Neuronal stem cell (in vitro differentiated cells): ENCODE data around the gene PDGFRA.

ENCODE experiments used
- DNase-seq: peaks from one replicate; pipeline ENCODE4 v3.0.0-alpha.2; 2013; ENCODE audit warnings: low spot score
- H2AFZ ChIP-seq: one replicate; pipeline ENCODE4 v1.6.1; 2013; ENCODE audit warnings: mild to moderate bottlenecking, low read length, inconsistent platforms
- H2AK5ac ChIP-seq: 2 replicates; pipeline ENCODE4 v1.6.1; 2013; ENCODE audit warnings: low read depth, mild to moderate bottlenecking, inconsistent platforms, low read length, moderate library complexity, mixed read lengths
- H2BK120ac ChIP-seq: 2 replicates; pipeline ENCODE4 v1.6.1; 2013; ENCODE audit warnings: low read depth, mild to moderate bottlenecking, inconsistent platforms, low read length, moderate library complexity, mixed read lengths
- H2BK12ac ChIP-seq: one replicate; pipeline ENCODE4 v1.6.1; 2013; ENCODE audit warnings: low read length, inconsistent platforms
- H2BK15ac ChIP-seq: 2 replicates; pipeline ENCODE4 v1.6.1; 2013; ENCODE audit warnings: mild to moderate bottlenecking, low read length, inconsistent platforms, mixed read lengths
- H2BK5ac ChIP-seq: one replicate; pipeline ENCODE4 v1.6.1; 2013; ENCODE audit warnings: inconsistent platforms, mild to moderate bottlenecking, low read length, moderate library complexity
- H3K14ac ChIP-seq: one replicate; pipeline ENCODE4 v1.6.1; 2013; ENCODE audit warnings: low read length, inconsistent platforms
- H3K18ac ChIP-seq: 2 replicates; pipeline ENCODE4 v1.6.1; 2013; ENCODE audit warnings: low read length, inconsistent platforms
- H3K23ac ChIP-seq: 2 replicates; pipeline ENCODE4 v1.6.1; 2013; ENCODE audit warnings: low read depth, mild to moderate bottlenecking, mixed read lengths, low read length, inconsistent platforms; ENCODE audit not compliant: poor library complexity
- H3K27ac ChIP-seq: replicated peaks from 3 replicates; pipeline ENCODE4 v1.5.1; 2013; ENCODE audit warnings: low read length, inconsistent platforms
- H3K27me3 ChIP-seq, 3 experiments: 2 replicates each; pipeline ENCODE4 v1.6.1; 2013; ENCODE audit warnings: low read length in 3 of 3, mild to moderate bottlenecking in 2 of 3, inconsistent platforms in 1 of 3, low read depth in 1 of 3, mixed read lengths in 1 of 3, moderate library complexity in 1 of 3; ENCODE audit not compliant: control insufficient read depth in 3 of 3, insufficient read depth in 3 of 3
- H3K36me3 ChIP-seq, 2 donors: replicated peaks in 1 of 2; 2 replicates each; pipeline ENCODE4 v1.6.1; 2013; ENCODE audit warnings: low read length in 2 of 2; ENCODE audit not compliant: control insufficient read depth in 2 of 2, insufficient read depth in 2 of 2
- H3K4ac ChIP-seq: 2 replicates; pipeline ENCODE4 v1.6.1; 2013; ENCODE audit warnings: inconsistent platforms, mild to moderate bottlenecking, low read length, moderate library complexity
- H3K4me1 ChIP-seq, 2 donors: 1 replicate in 1 of 2; 2 replicates in 1 of 2; pipeline ENCODE4 v1.6.1; 2013; ENCODE audit warnings: low read length in 2 of 2, low read depth in 1 of 2; ENCODE audit not compliant: control insufficient read depth in 2 of 2, insufficient read depth in 1 of 2
- H3K4me2 ChIP-seq: one replicate; pipeline ENCODE4 v1.6.1; 2013; ENCODE audit warnings: mild to moderate bottlenecking, low read length, inconsistent platforms; ENCODE audit not compliant: insufficient read depth, poor library complexity, severe bottlenecking
- H3K4me3 ChIP-seq, 2 donors: 2 replicates each; pipeline ENCODE4 v1.5.1; 2013; ENCODE audit warnings: low read length in 2 of 2, mild to moderate bottlenecking in 2 of 2, inconsistent platforms in 1 of 2, moderate library complexity in 1 of 2
- H3K79me1 ChIP-seq: one replicate; pipeline ENCODE4 v1.6.1; 2013; ENCODE audit warnings: low read depth, mild to moderate bottlenecking, inconsistent platforms, low read length, moderate library complexity
- H3K9ac ChIP-seq: one replicate; pipeline ENCODE4 v1.6.1; 2013; ENCODE audit warnings: mild to moderate bottlenecking, low read depth, low read length, inconsistent platforms; ENCODE audit not compliant: poor library complexity
- H3K9me3 ChIP-seq, 2 donors: replicated peaks in 1 of 2; 2 replicates each; pipeline versions ENCODE3 to v1.6.1; 2013; ENCODE audit warnings: low read length in 2 of 2, mild to moderate bottlenecking in 2 of 2, inconsistent platforms in 1 of 2, low read depth in 1 of 2, mixed read lengths in 1 of 2, moderate library complexity in 1 of 2; ENCODE audit not compliant: control insufficient read depth in 2 of 2, insufficient read depth in 1 of 2
- H4K8ac ChIP-seq: one replicate; pipeline ENCODE4 v1.6.1; 2013; ENCODE audit warnings: low read depth, mild to moderate bottlenecking, inconsistent platforms, low read length, moderate library complexity
- H4K91ac ChIP-seq: one replicate; pipeline ENCODE4 v1.6.1; 2013; ENCODE audit warnings: low read length, low read depth, mild to moderate bottlenecking, inconsistent platforms; ENCODE audit not compliant: poor library complexity
- WGBS, 2 donors: extraction: QIAGEN DNeasy Blood & Tissue Kit; methylation state at CpG; one replicate each; pipeline ENCODE4 v1.1.7; 2013; ENCODE audit warnings: missing lambda C conversion rate in 2 of 2, mixed read lengths in 1 of 2; ENCODE audit not compliant: insufficient read length in 2 of 2, insufficient replicate concordance in 1 of 2; ENCODE audit errors: extremely low coverage in 2 of 2; 5-methylcytosine and 5-hydroxymethylcytosine counted together

The PDGFRA gene

GRCh38 chr4:54281054-54281766 is 52.1 kb downstream of the PDGFRA start:
- Histone ChIP-seq H3K27ac (no peak overlapping the region), H3K18ac (no peak overlapping the region), H4K8ac (no peak overlapping the region), H3K79me1 (no peaks in the 10 kb centered on the region), H2BK12ac (no peak overlapping the region), H3K14ac (no peak overlapping the region), H3K27me3 (peaks cover 0 to 18% (median 0%) of the 10 kb centered on the region in 3 experiments), H2BK5ac (no peak overlapping the region), H4K91ac (no peak overlapping the region), H3K4me1 (peaks cover 2 to 4% of the 10 kb centered on the region in 2 donors), H3K23ac (no peak overlapping the region), H3K4me3 (no peak overlapping the region), H2BK120ac (no peak overlapping the region), H3K4me2 (no peak overlapping the region), H3K9ac (no peak overlapping the region), H2AFZ (no peak overlapping the region), H3K36me3 (no peaks in the 10 kb centered on the region), H3K9me3 (peaks cover 0 to 4% of the 10 kb centered on the region in 2 donors), H2AK5ac (no peak overlapping the region), H3K4ac (no peak overlapping the region), H2BK15ac (no peak overlapping the region)
- no CpG with 5 or more reads among the region's 6 CpGs for WGBS, 2 donors
- no peak for DNase-seq

GRCh38 chr4:54282837-54283236 is 53.7 kb downstream of the PDGFRA start:
- Histone ChIP-seq H4K8ac (no peak overlapping the region), H3K4me2 (no peak overlapping the region), H3K14ac (no peak overlapping the region), H3K23ac (no peak overlapping the region), H2BK15ac (no peak overlapping the region), H2BK12ac (no peak overlapping the region), H3K36me3 (no peaks in the 10 kb centered on the region), H2AK5ac (no peak overlapping the region), H2BK120ac (no peak overlapping the region), H3K4ac (no peak overlapping the region), H2BK5ac (no peak overlapping the region), H3K4me1 (peaks cover 0 to under 1% of the 10 kb centered on the region in 2 donors), H3K18ac (no peak overlapping the region), H3K79me1 (no peaks in the 10 kb centered on the region), H3K9me3 (peaks cover 0 to 4% of the 10 kb centered on the region in 2 donors), H3K27me3 (peaks cover 0 to 1% (median 0%) of the 10 kb centered on the region in 3 experiments), H3K4me3 (no peak overlapping the region), H4K91ac (no peak overlapping the region), H3K27ac (no peak overlapping the region), H3K9ac (no peak overlapping the region), H2AFZ (no peak overlapping the region)
- no peak for DNase-seq
- no CpG with 5 or more reads among the region's 4 CpGs for WGBS, 2 donors

GRCh38 chr4:54289316-54289715 is 60.2 kb downstream of the PDGFRA start:
- H2AFZ ChIP-seq: no peak overlapping the region
- no peak overlapping the region for H3K23ac ChIP-seq
- H3K27me3 ChIP-seq: no peaks in the 10 kb centered on the region
- no peak overlapping the region for H4K8ac ChIP-seq
- no peak overlapping the region for H3K4me2 ChIP-seq
- peaks cover 2% of the 10 kb centered on the region for H3K79me1 ChIP-seq
- no peak overlapping the region for H2BK12ac ChIP-seq
- H3K9ac ChIP-seq: no peak overlapping the region
- H3K27ac ChIP-seq: no peak overlapping the region
- peaks cover 0 to 1% of the 10 kb centered on the region in 2 donors for H3K36me3 ChIP-seq
- no peak overlapping the region for H2AK5ac ChIP-seq
- H3K9me3 ChIP-seq: peaks cover 0 to 3% of the 10 kb centered on the region in 2 donors
- no peak overlapping the region for H3K4me3 ChIP-seq
- no peak overlapping the region for H3K14ac ChIP-seq
- H2BK15ac ChIP-seq: no peak overlapping the region
- H3K4ac ChIP-seq: no peak overlapping the region
- no peak overlapping the region for H2BK120ac ChIP-seq
- H3K18ac ChIP-seq: no peak overlapping the region
- no CpG with 5 or more reads among the region's 2 CpGs for WGBS, 2 donors
- H4K91ac ChIP-seq: no peak overlapping the region
- DNase-seq: no peak
- H3K4me1 ChIP-seq: no peaks in the 10 kb centered on the region
- H2BK5ac ChIP-seq: no peak overlapping the region

- H4K91ac ChIP-seq: no peak overlapping the region
- no peak overlapping the region for H2BK120ac ChIP-seq
- no peak overlapping the region for H3K23ac ChIP-seq
- H3K4me3 ChIP-seq: no peak overlapping the region
- no peak overlapping the region for H3K4ac ChIP-seq
- no peaks in the 10 kb centered on the region for H3K27me3 ChIP-seq
- no peak overlapping the region for H2AFZ ChIP-seq
- H3K9me3 ChIP-seq: no peaks in the 10 kb centered on the region
- H2BK12ac ChIP-seq: no peak overlapping the region
- H3K9ac ChIP-seq: no peak overlapping the region
- no peak overlapping the region for H2AK5ac ChIP-seq
- no peak overlapping the region for H3K4me2 ChIP-seq
- no peak overlapping the region for H3K14ac ChIP-seq
- no peaks in the 10 kb centered on the region for H3K4me1 ChIP-seq
- WGBS, 2 donors: no CpG with 5 or more reads among the region's 3 CpGs
- H3K27ac ChIP-seq: no peak overlapping the region
- H3K79me1 ChIP-seq: peaks cover 2% of the 10 kb centered on the region
- no peak for DNase-seq
- H2BK15ac ChIP-seq: no peak overlapping the region
- no peak overlapping the region for H4K8ac ChIP-seq
- peaks cover 0 to 1% of the 10 kb centered on the region in 2 donors for H3K36me3 ChIP-seq
- no peak overlapping the region for H3K18ac ChIP-seq
- H2BK5ac ChIP-seq: no peak overlapping the region
These were observed 61.9 kb downstream of the PDGFRA start for GRCh38 chr4:54290980-54291379.
